ENCODE data around the gene PRR16.

- TF ChIP-seq CTCF (IDR thresholded peaks at IDR 0.05) (no peak), POLR2A (IDR thresholded peaks at IDR 0.05) (no peak)
These were observed 63.2 kb downstream of the PRR16 start for GRCh38 chr5:120527251-120527650.
